SK-N-SH (cell line): Measurements from ENCODE around the gene PREB. TPM values are rescaled to one million over a fixed set of nuclear protein-coding genes. Genes with fewer than 3 reads are reported as not detected.

Source experiments
- CTCF ChIA-PET: fragments of 300-600, 350-600 bp; formaldehyde crosslinking; extraction: SDS; loops from one replicate; lab custom pipeline; 2021; lab: Yijun Ruan, JAX
- POLR2A ChIA-PET: fragments of 350-600 bp; sonication (Branson Sonifier 250); formaldehyde crosslinking; extraction: SDS; loops from one replicate; lab custom pipeline; 2020; ENCODE audit warnings: antibody characterized with exemption, inconsistent platforms; lab: Yijun Ruan, JAX
- DNase-seq: peaks from one replicate; pipeline ENCODE4 v3.0.0; 2012
- H2AFZ ChIP-seq: fragments of 200-600 bp; sonication (generic); 2 replicates; pipeline ENCODE4 v1.8.1; 2016; ENCODE audit warnings: antibody characterized with exemption, mild to moderate bottlenecking, low read depth
- H3F3A ChIP-seq: fragments of 200-600 bp; sonication (generic); replicated peaks from 2 replicates; pipeline ENCODE3; 2016; ENCODE audit warnings: antibody characterized with exemption, mild to moderate bottlenecking; ENCODE audit not compliant: insufficient read depth
- H3K27ac ChIP-seq, 2 experiments: fragments of 200-500 bp in 1 of 2; fragments of 200-600 bp in 1 of 2; sonication (Bioruptor generic) in 1 of 2; sonication (generic), shearing (Covaris generic) in 1 of 2; 2 replicates each; pipeline versions ENCODE4 v1.5.1 to v1.6.1; 2014 to 2016; ENCODE audit warnings: low read depth in 2 of 2, inconsistent platforms in 1 of 2, low read length in 1 of 2, mild to moderate bottlenecking in 1 of 2, mixed read lengths in 1 of 2
- H3K27me3 ChIP-seq: fragments of 200-600 bp; sonication (generic), shearing (Covaris generic); 2 replicates; pipeline ENCODE4 v1.6.1; 2016; ENCODE audit warnings: mixed run types; ENCODE audit not compliant: insufficient read depth
- H3K36me3 ChIP-seq, 2 experiments: fragments of 200-500 bp in 1 of 2; fragments of 200-600 bp in 1 of 2; sonication (Bioruptor generic) in 1 of 2; sonication (generic) in 1 of 2; replicated peaks in 1 of 2; 2 replicates each; pipeline versions ENCODE3 to v1.5.1; 2014 to 2016; ENCODE audit warnings: low read length in 1 of 2, mild to moderate bottlenecking in 1 of 2; ENCODE audit not compliant: insufficient read depth in 2 of 2, control insufficient read depth in 1 of 2
- H3K4me1 ChIP-seq, 2 experiments: fragments of 200-500 bp in 1 of 2; fragments of 200-600 bp in 1 of 2; sonication (Bioruptor generic) in 1 of 2; sonication (generic), shearing (Covaris generic) in 1 of 2; 2 replicates each; pipeline versions ENCODE4 v1.5.1 to v1.6.1; 2014 to 2016; ENCODE audit warnings: low read depth in 1 of 2, low read length in 1 of 2, mixed run types in 1 of 2; ENCODE audit not compliant: insufficient read depth in 2 of 2, control insufficient read depth in 1 of 2
- H3K4me2 ChIP-seq: fragments of 200-600 bp; sonication (generic), shearing (Covaris generic); 2 replicates; pipeline ENCODE4 v1.6.1; 2017; ENCODE audit warnings: mixed run types
- H3K4me3 ChIP-seq, 2 experiments: fragments of 200-500 bp in 1 of 2; fragments of 200-600 bp in 1 of 2; sonication (Bioruptor generic) in 1 of 2; sonication (generic), shearing (Covaris generic) in 1 of 2; 2 replicates each; pipeline versions ENCODE4 v1.5.1 to v1.8.1; 2014 to 2016; ENCODE audit warnings: low read depth in 2 of 2, inconsistent platforms in 1 of 2, low read length in 1 of 2, mild to moderate bottlenecking in 1 of 2, mixed read lengths in 1 of 2, moderate library complexity in 1 of 2
- H3K79me2 ChIP-seq: fragments of 200-600 bp; sonication (generic); 2 replicates; pipeline ENCODE4 v1.8.1; 2017; ENCODE audit warnings: mild to moderate bottlenecking; ENCODE audit not compliant: insufficient read depth
- H3K9ac ChIP-seq: fragments of 200-600 bp; sonication (generic); 2 replicates; pipeline ENCODE4 v1.6.1; 2017; ENCODE audit warnings: mixed run types
- H3K9me2 ChIP-seq: fragments of 200-600 bp; sonication (generic); 2 replicates; pipeline ENCODE4 v1.6.1; 2017; ENCODE audit warnings: mixed run types
- H3K9me3 ChIP-seq: fragments of 200-600 bp; sonication (generic); 2 replicates; pipeline ENCODE4 v1.6.1; 2017; ENCODE audit warnings: mixed run types, mild to moderate bottlenecking, moderate library complexity
- H4K20me1 ChIP-seq: fragments of 200-600 bp; sonication (generic); 2 replicates; pipeline ENCODE4 v1.6.1; 2017; ENCODE audit warnings: mild to moderate bottlenecking, mixed run types; ENCODE audit not compliant: insufficient read depth
- CTCF ChIP-seq: fragments of 200-600 bp; sonication (generic); IDR thresholded peaks from 2 replicates; pipeline ENCODE4 v1.6.1; 2017; ENCODE audit warnings: antibody characterized with exemption, mild to moderate bottlenecking, moderate library complexity
- FOXJ3 ChIP-seq: sonication (generic); formaldehyde crosslinking; IDR thresholded peaks from 2 replicates; pipeline ENCODE4 v1.5.1; 2020; ENCODE audit warnings: mild to moderate bottlenecking, missing genetic modification reagents
- GABPA ChIP-seq: IDR thresholded peaks from 2 replicates; pipeline ENCODE4 v1.4.0; 2012; ENCODE audit warnings: low read depth, mild to moderate bottlenecking
- GATA2 ChIP-seq: sonication (generic); formaldehyde crosslinking; IDR thresholded peaks from 2 replicates; pipeline ENCODE4 v1.5.0; 2020; ENCODE audit warnings: mild to moderate bottlenecking, missing genetic modification reagents
- IRF3 ChIP-seq: fragments of 150-350 bp; IDR thresholded peaks from 2 replicates; pipeline ENCODE4 v1.6.1; 2016; ENCODE audit warnings: mild to moderate bottlenecking, low read depth, low read length
- JUND ChIP-seq: IDR thresholded peaks from 2 replicates; pipeline ENCODE4 v1.4.0; 2012
- MAX ChIP-seq: IDR thresholded peaks from 2 replicates; pipeline ENCODE4 v1.4.0; 2012; ENCODE audit warnings: low read depth
- MEF2A ChIP-seq: IDR thresholded peaks from 2 replicates; pipeline ENCODE4 v1.4.0; 2012; ENCODE audit warnings: low read depth, borderline replicate concordance
- NFIC ChIP-seq: IDR thresholded peaks from 2 replicates; pipeline ENCODE4 v1.4.0; 2012; ENCODE audit warnings: borderline replicate concordance
- NRF1 ChIP-seq: IDR thresholded peaks from 2 replicates; pipeline ENCODE4 v1.6.1; 2012; ENCODE audit warnings: low read depth, mild to moderate bottlenecking, low read length
- REST ChIP-seq: IDR thresholded peaks from 2 replicates; pipeline ENCODE4 v1.6.1; 2012; ENCODE audit warnings: mild to moderate bottlenecking, low read depth, low read length, moderate library complexity
- RXRA ChIP-seq: IDR thresholded peaks from 2 replicates; pipeline ENCODE4 v1.4.0; 2012; ENCODE audit warnings: low read depth, mild to moderate bottlenecking, borderline replicate concordance
- SIN3A ChIP-seq: IDR thresholded peaks from 2 replicates; pipeline ENCODE4 v1.6.1; 2012; ENCODE audit warnings: low read depth, mild to moderate bottlenecking, low read length, moderate library complexity, borderline replicate concordance
- SMC3 ChIP-seq: IDR thresholded peaks from 2 replicates; pipeline ENCODE4 v1.6.1; 2012; ENCODE audit warnings: low read depth, low read length, improper control_type of control experiment
- USF2 ChIP-seq: fragments of 150-350 bp; IDR thresholded peaks from 2 replicates; pipeline ENCODE4 v1.6.1; 2017; ENCODE audit warnings: antibody characterized with exemption, low read length, low read depth, borderline replicate concordance
- ZBTB33 ChIP-seq: IDR thresholded peaks from 2 replicates; pipeline ENCODE4 v1.4.0; 2012; ENCODE audit warnings: low read depth, borderline replicate concordance
- WGBS: methylation state at CpG from one replicate; pipeline ENCODE4 v1.1.6; 2017; ENCODE audit warnings: low lambda C conversion rate; 5-methylcytosine and 5-hydroxymethylcytosine counted together
- polyA plus RNA-seq, 3 experiments: library from polyadenylated mRNA; depleted of rRNA; stranded (reverse); fragments of >200 nt; gene quantifications; 2 replicates each; pipeline ENCODE4 v1.2.3, GENCODE V29; 2012

The PREB gene
- polyA plus RNA-seq, 1 of the 3 experiments (the other 2 are of a cell fraction): 47.9 TPM

- no peak for TF ChIP-seq REST
- TF ChIP-seq SMC3: no peak
- no peak for TF ChIP-seq IRF3
- TF ChIP-seq NRF1: no peak
Measured at GRCh38 chr2:27108221-27108620, 26.2 kb downstream of the PREB start (continued).

- no peaks in the 10 kb centered on the region for H3K9me3 ChIP-seq
- no peaks in the 10 kb centered on the region for H4K20me1 ChIP-seq
- H3K4me2 ChIP-seq: no peak overlapping the region
- H3K9ac ChIP-seq: no peak overlapping the region
- DNase-seq: no peak
- H3K4me1 ChIP-seq: no peaks in the 10 kb centered on the region
- no peak for TF ChIP-seq USF2
- no peak for TF ChIP-seq CTCF
- no peak for TF ChIP-seq MEF2A
- no peak for TF ChIP-seq FOXJ3
- no peak for TF ChIP-seq IRF3
- no peak for TF ChIP-seq MAX
- TF ChIP-seq JUND: no peak
- TF ChIP-seq SMC3: no peak
- TF ChIP-seq NFIC: no peak
- TF ChIP-seq RXRA: no peak
- TF ChIP-seq GATA2 (CRISPR knock-in tag): no peak
- no peak for TF ChIP-seq SIN3A
- TF ChIP-seq ZBTB33: no peak
- TF ChIP-seq GABPA: no peak
- TF ChIP-seq, all 33 proteins: peak for 0
- no peaks in the 10 kb centered on the region for H3K79me2 ChIP-seq
- no peaks in the 10 kb centered on the region for H3K27me3 ChIP-seq
- H3K9me2 ChIP-seq: no peaks in the 10 kb centered on the region
- no peaks in the 10 kb centered on the region for H3F3A ChIP-seq
- no peak overlapping the region for H2AFZ ChIP-seq
- ChIA-PET CTCF (interaction anchor here (0.7 to 14.2 kb wide), 11 partner anchors 8 to 563 kb away, joined by 3 to 169 read pairs (median 4); partner anchors contain the start of genes PREB and TRIM54), POLR2A (interaction anchor here (0.8 to 1.0 kb wide), 2 partner anchors 13 to 18 kb away, joined by 3 read pairs; partner anchors contain the start of gene ABHD1)
- H3K36me3 ChIP-seq: no peaks in the 10 kb centered on the region
- 55% methylated on average over 3 of the region's 3 CpGs for WGBS
- H3K27ac ChIP-seq: no peak overlapping the region
- H3K4me3 ChIP-seq: no peak overlapping the region
Measured at GRCh38 chr2:27105981-27106380, 28.5 kb downstream of the PREB start.
